ENCODE results near the gene SUB1. TPM values are rescaled to one million over a fixed set of nuclear protein-coding genes. Genes with fewer than 3 reads are reported as not detected.
"Not testable (repeated sequence)": the region's sequence is repeated elsewhere in the genome, so short reads cannot be mapped to it uniquely, and the experiment has no call there.

Gene SUB1
- total RNA-seq (100 to 1,000 TPM; 194 to 218 TPM), polyA plus RNA-seq (100 to 1,000 TPM; 391 to 592 (median 485) TPM), total RNA-seq (151 to 312 (median 188) reads per million in 6 experiments)

DNA sequence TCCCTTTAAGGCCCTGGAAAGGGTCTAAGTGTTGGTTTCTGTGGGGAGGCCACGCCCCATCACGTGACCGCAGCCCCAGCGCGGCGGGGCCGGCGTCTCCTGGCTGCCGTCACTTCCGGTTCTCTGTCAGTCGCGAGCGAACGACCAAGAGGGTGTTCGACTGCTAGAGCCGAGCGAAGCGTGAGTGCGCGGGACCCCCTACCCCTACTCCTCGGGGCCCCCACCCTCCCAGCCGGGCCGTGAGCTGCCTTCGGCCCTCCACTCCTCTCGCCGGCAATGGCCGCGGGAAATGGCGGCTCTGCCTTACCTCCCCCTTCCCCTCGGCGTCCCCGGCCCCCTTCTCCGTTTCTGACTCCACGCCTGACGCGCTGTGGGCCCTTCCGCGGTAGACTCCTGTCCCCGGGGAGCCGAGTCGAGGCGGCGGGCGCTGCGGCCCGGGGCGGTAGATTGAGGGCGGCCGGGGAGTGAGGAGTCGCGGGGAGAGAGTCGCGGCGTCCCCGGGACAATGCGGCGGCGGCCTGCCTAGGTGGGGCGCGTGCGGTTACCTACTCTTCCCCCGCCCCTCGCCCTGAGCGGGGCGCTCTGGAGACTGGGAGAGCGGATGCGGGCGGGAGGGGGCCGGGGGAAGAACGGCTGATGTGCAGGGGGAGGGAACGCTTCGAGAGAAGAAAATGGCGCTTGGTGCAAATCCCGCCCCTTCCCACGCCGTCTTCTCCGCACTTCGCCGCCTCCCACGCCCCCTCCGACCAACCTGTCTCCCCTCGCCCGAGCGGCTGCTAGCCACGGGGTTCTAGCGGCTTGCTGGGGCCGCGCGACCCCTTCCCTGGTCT, at the start of gene SUB1:
Gene SUB1 (plus strand): TSS at position 112 of the 830 bp plus-strand sequence. CDS start 2,956 bp downstream, outside the sequence.
- DNase-seq (peak; percentile 87 to 96 (median 93)), ATAC-seq (peak; percentile 90 to 94)
- Mint-ChIP-seq H3K4me3 (peak within 1 kb of the TSS; percentile 94 to 100 (median 98)), H3K27ac (peak within 1 kb of the TSS; percentile 93 to 99 (median 99)), H3K4me1 (peaks cover 10 to 77% (median 45%) of the 10 kb centered on the region in 4 donors), H3K36me3 (peaks cover 0 to 20% (median 3%) of the 10 kb centered on the region in 3 donors), H3K9me3 (peaks cover 0 to 2% (median 0%) of the 10 kb centered on the region in 9 donors), H3K27me3 (peaks cover 0 to 2% (median 0%) of the 10 kb centered on the region in 5 donors)
- POLR2A ChIA-PET, result interaction anchor here (0.6 to 2.9 kb wide), 6 partner anchors 27 to 413 kb away, joined by 3 to 13 read pairs (median 4); partner anchors contain the start of genes GOLPH3 and ZFR

- H3K4me1 Mint-ChIP-seq, result peaks cover 0 to 36% (median 9%) of the 10 kb centered on the region in 4 donors
- H3K36me3 Mint-ChIP-seq, result peaks cover 0 to 4% (median 0%) of the 10 kb centered on the region in 3 donors
- H3K27ac Mint-ChIP-seq, result no peak overlapping the region
- POLR2A ChIA-PET, result no interaction called here
- ATAC-seq (no peak), DNase-seq (no peak)
- no peak overlapping the region for H3K4me3 Mint-ChIP-seq
- no peaks in the 10 kb centered on the region for H3K9me3 Mint-ChIP-seq
- H3K27me3 Mint-ChIP-seq, result peaks cover 0 to 3% (median 0%) of the 10 kb centered on the region in 5 donors
Observed at GRCh38 chr5:32536246-32536645, 49.1 kb upstream of the SUB1 start.

DNA sequence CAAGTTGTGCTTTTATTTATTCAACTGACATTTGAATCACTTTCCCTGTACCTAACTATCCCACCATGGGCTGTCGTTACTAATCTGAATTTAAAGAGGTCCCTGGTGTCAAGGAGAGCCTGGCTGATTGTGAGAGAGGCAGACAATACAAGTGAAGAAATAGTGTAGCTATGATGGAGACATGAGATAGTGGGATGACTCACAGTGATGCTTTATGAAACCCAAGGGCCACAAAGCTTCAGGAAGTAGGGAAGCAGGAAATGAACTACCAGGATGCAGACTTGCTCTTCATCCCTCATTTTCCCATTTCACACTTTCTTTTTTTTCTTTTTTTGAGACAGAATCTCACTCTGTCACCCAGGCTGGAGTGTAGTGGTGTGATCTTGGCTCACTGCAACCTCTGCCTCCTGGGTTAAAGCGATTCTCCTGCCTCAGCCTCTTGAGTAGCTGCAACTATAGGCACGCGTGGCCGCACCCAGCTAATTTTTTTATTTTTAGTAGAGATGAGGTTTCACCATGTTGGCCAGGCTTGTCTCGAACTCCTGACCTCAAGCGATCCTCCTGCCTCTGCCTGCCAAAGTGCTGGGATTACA, 47.8 kb upstream of the SUB1 start:
- Mint-ChIP-seq H3K4me1 (peaks cover 0 to 30% (median 6%) of the 10 kb centered on the region in 4 donors), H3K27ac (peak overlapping the region in 1 of 10 donors; percentile 0)
- H3K4me3 Mint-ChIP-seq, DNase-seq, POLR2A ChIA-PET, H3K36me3 Mint-ChIP-seq, H3K9me3 Mint-ChIP-seq, ATAC-seq, H3K27me3 Mint-ChIP-seq: not testable (repeated sequence)

- H3K36me3 Mint-ChIP-seq, result peaks cover 0 to 4% (median 0%) of the 10 kb centered on the region in 3 donors
- peak overlapping the region in 2 of 10 donors; percentile 26 to 39 for H3K27ac Mint-ChIP-seq
- POLR2A ChIA-PET, result no interaction called here
- ATAC-seq (no peak), DNase-seq (peak in 1 of 10 donors; percentile 6)
- no peaks in the 10 kb centered on the region for H3K27me3 Mint-ChIP-seq
- peaks cover 0 to 32% (median 6%) of the 10 kb centered on the region in 4 donors for H3K4me1 Mint-ChIP-seq
- H3K4me3 Mint-ChIP-seq, result no peak overlapping the region
- no peaks in the 10 kb centered on the region for H3K9me3 Mint-ChIP-seq
Observed at GRCh38 chr5:32538031-32538547, 47.3 kb upstream of the SUB1 start.

DNA sequence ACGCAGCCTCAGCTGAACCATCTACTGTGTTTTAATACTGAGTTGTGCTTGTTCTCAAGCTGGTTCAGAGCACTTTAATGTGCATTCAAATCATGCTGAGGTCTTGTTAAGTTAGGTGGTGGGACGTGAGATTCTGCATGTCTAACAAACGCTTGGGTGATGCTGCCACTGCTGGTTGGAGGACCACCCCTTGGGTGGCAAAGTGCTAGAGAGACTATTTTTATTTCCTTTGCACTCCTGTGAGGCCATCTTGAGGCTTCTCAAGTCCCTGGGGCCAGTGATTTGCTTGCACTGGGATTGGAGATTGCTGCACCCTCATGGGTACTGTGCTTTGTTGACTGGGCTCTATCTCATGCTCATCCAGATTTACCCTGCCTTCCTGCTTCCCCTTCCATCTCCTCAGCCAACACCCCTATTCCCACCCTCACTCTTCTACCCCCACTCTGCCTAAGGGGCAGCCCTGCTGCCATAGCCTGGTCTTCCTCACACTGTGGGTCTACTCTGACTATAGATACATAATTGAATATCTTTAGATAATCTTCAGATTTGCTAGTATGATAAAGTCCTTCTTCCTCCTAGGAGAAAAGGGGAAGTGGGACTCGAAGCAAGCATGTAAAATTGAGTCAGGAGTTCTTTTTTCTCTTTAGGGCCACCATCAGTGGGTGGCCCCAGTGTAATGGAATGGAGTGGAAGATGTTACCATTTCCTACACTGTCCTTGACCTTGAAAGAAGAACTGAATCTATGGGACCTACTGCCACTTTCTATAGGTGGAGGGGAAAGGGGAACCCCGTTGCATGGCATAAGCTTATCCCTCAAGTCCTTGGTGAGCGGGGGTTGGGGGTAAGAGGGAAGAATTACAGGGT, 45.1 kb upstream of the SUB1 start:
- H3K9me3 Mint-ChIP-seq, result no peaks in the 10 kb centered on the region
- H3K4me1 Mint-ChIP-seq, result peaks cover 0 to 31% (median 5%) of the 10 kb centered on the region in 4 donors
- H3K27me3 Mint-ChIP-seq, result no peaks in the 10 kb centered on the region
- POLR2A ChIA-PET, result no interaction called here
- ATAC-seq (no peak), DNase-seq (no peak)
- H3K27ac Mint-ChIP-seq, result peak overlapping the region in 1 of 10 donors; percentile 30
- no peak overlapping the region for H3K4me3 Mint-ChIP-seq
- H3K36me3 Mint-ChIP-seq, result no peaks in the 10 kb centered on the region

- Mint-ChIP-seq H3K9me3 (no peaks in the 10 kb centered on the region), H3K4me1 (peaks cover 0 to 26% (median 5%) of the 10 kb centered on the region in 4 donors), H3K36me3 (no peaks in the 10 kb centered on the region), H3K4me3 (no peak overlapping the region), H3K27me3 (no peaks in the 10 kb centered on the region), H3K27ac (no peak overlapping the region)
- ATAC-seq, result no peak
- POLR2A ChIA-PET, result no interaction called here
- no peak for DNase-seq
Observed at GRCh38 chr5:32541241-32541640, 44.1 kb upstream of the SUB1 start.

- no peak overlapping the region for H3K27ac Mint-ChIP-seq
- H3K27me3 Mint-ChIP-seq, result no peaks in the 10 kb centered on the region
- H3K4me3 Mint-ChIP-seq, result no peak overlapping the region
- H3K9me3 Mint-ChIP-seq, result no peaks in the 10 kb centered on the region
- no peaks in the 10 kb centered on the region for H3K36me3 Mint-ChIP-seq
- POLR2A ChIA-PET, result no interaction called here
- H3K4me1 Mint-ChIP-seq, result peaks cover 0 to 24% (median 0%) of the 10 kb centered on the region in 4 donors
- no peak for DNase-seq
- no peak for ATAC-seq
Observed at GRCh38 chr5:32542216-32543059, 42.9 kb upstream of the SUB1 start.

DNA sequence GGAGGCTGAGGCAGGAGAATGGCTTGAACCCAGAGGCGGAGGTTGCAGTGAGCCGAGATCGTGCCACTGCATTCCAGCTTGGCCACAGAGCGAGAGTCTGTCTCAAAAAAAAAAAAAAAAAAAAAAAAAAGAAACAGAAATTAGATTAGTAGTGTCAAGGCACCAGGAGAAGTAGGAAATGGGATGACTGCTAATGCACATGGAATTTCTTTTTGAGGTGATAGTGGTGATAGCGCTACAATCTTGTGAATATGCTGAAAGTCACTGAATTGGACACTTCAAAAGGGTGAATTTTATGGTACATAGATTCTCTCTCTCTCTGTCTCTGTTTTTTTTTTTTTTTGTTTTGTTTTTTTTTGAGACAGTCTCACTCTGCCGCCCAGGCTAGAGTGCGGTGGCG, 42.1 kb upstream of the SUB1 start:
- DNase-seq (no peak), ATAC-seq (no peak)
- POLR2A ChIA-PET, result no interaction called here
- H3K27ac Mint-ChIP-seq, result no peak overlapping the region
- H3K9me3 Mint-ChIP-seq, result no peaks in the 10 kb centered on the region
- no peaks in the 10 kb centered on the region for H3K27me3 Mint-ChIP-seq
- no peak overlapping the region for H3K4me3 Mint-ChIP-seq
- H3K36me3 Mint-ChIP-seq, result no peaks in the 10 kb centered on the region
- peaks cover 0 to 17% (median 0%) of the 10 kb centered on the region in 4 donors for H3K4me1 Mint-ChIP-seq

DNA sequence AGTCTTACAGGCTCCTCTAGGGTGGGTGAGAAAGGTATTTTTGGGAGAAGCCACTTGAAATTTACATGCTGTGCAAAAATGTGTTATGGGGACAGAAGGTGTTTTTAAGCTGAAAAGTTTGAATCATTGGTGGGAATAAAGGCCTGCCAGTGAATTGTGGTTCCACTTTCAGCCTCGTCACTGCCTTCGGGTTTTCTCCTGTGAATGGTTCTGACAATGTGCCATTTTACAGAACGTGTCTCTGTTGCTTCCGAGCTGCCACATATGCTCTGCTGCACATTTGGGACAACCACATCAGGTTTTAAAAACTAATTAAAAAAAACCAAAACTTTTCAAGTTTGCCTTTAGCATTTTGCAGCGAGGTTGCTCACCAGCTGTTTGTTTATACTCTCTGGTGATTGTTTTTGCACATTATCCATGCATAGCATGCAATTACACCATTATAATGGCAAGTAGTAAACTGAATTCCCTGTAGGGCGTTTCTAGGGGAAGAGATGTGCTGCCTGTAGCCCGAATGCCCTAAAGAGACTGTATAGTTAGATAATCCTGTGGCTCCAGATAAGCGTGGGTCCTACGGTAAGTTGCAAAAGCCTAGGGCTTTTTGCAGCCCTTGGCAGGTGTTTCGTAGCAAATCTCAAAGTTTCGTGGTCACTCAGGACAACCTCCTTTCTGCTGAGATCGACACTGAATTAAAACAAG, 40.1 kb upstream of the SUB1 start:
- H3K36me3 Mint-ChIP-seq, result no peaks in the 10 kb centered on the region
- no peaks in the 10 kb centered on the region for H3K9me3 Mint-ChIP-seq
- DNase-seq (no peak), ATAC-seq (no peak)
- no peaks in the 10 kb centered on the region for H3K27me3 Mint-ChIP-seq
- no peak overlapping the region for H3K4me3 Mint-ChIP-seq
- POLR2A ChIA-PET, result no interaction called here
- no peak overlapping the region for H3K27ac Mint-ChIP-seq
- H3K4me1 Mint-ChIP-seq, result peaks cover 0 to 12% (median 0%) of the 10 kb centered on the region in 4 donors

- ATAC-seq (no peak), DNase-seq (no peak)
- Mint-ChIP-seq H3K36me3 (no peaks in the 10 kb centered on the region), H3K4me3 (no peak overlapping the region), H3K4me1 (peaks cover 8 to 13% (median 11%) of the 10 kb centered on the region in 4 donors), H3K27me3 (no peaks in the 10 kb centered on the region), H3K27ac (no peak overlapping the region), H3K9me3 (peaks cover 0 to 6% (median 0%) of the 10 kb centered on the region in 9 donors)
- POLR2A ChIA-PET, result no interaction called here
Observed at GRCh38 chr5:32551194-32551593, 34.2 kb upstream of the SUB1 start.

GRCh38 chr5:32551865-32552264, 33.5 kb upstream of the SUB1 start:
- DNase-seq (no peak), ATAC-seq (no peak)
- H3K4me1 Mint-ChIP-seq, result peaks cover 8 to 13% (median 11%) of the 10 kb centered on the region in 4 donors
- no peak overlapping the region for H3K4me3 Mint-ChIP-seq
- H3K27me3 Mint-ChIP-seq, result no peaks in the 10 kb centered on the region
- POLR2A ChIA-PET, result no interaction called here
- H3K9me3 Mint-ChIP-seq, result peaks cover 0 to 6% (median 0%) of the 10 kb centered on the region in 9 donors
- no peak overlapping the region for H3K27ac Mint-ChIP-seq
- no peaks in the 10 kb centered on the region for H3K36me3 Mint-ChIP-seq

Measured in naive thymus-derived CD8-positive, alpha-beta T cell (primary cell).